NCI-H128 (cell line): ENCODE data around the gene CCNK.

Experiments used
- DNase-seq: peaks from one replicate; lab custom pipeline; 2025; ENCODE audit not compliant: unreplicated experiment; lab: John Stamatoyannopoulos, UW

Gene CCNK

GRCh38 chr14:99549684-99550083, 68.5 kb downstream of the CCNK start:
- no peak for DNase-seq

GRCh38 chr14:99550387-99550992, 69.3 kb downstream of the CCNK start:
- no peak for DNase-seq

GRCh38 chr14:99551034-99551922, 70.1 kb downstream of the CCNK start:
- no peak for DNase-seq

GRCh38 chr14:99552021-99552553, 70.9 kb downstream of the CCNK start:
- no peak for DNase-seq

GRCh38 chr14:99552572-99553216, 71.5 kb downstream of the CCNK start:
- DNase-seq, result no peak

- no peak for DNase-seq
Observed at GRCh38 chr14:99554184-99554583, 73.0 kb downstream of the CCNK start.

- no peak for DNase-seq
Observed at GRCh38 chr14:99554757-99555531, 73.7 kb downstream of the CCNK start.

- no peak for DNase-seq
Observed at GRCh38 chr14:99556134-99556791, 75.1 kb downstream of the CCNK start.

GRCh38 chr14:99559286-99559990, 78.2 kb downstream of the CCNK start:
- no peak for DNase-seq

GRCh38 chr14:99560403-99560802, 79.2 kb downstream of the CCNK start:
- no peak for DNase-seq

GRCh38 chr14:99560922-99561683, 79.9 kb downstream of the CCNK start:
- DNase-seq, result no peak

GRCh38 chr14:99561864-99562263, 80.7 kb downstream of the CCNK start:
- no peak for DNase-seq
